Chondrocyte (in vitro differentiated cells): Measurements from ENCODE around the gene ADAT2. TPM values are rescaled to one million over a fixed set of nuclear protein-coding genes. Genes with fewer than 3 reads are reported as not detected.

Experiments
- DNase-seq: peaks from one replicate; pipeline ENCODE4 v3.0.0; 2021; ENCODE audit warnings: mixed read lengths, low spot score
- H3K27ac Mint-ChIP-seq: one replicate; pipeline ENCODE4 v1.8.0; 2021; ENCODE audit warnings: mild to moderate bottlenecking, moderate library complexity, mixed read lengths; ENCODE audit not compliant: unreplicated experiment
- H3K27me3 Mint-ChIP-seq: 2 replicates; pipeline ENCODE4 v1.8.0; 2021; ENCODE audit warnings: low read depth, mixed read lengths
- H3K36me3 Mint-ChIP-seq: 2 replicates; pipeline ENCODE4 v1.8.0; 2021; ENCODE audit warnings: low read depth, mixed read lengths
- H3K4me1 Mint-ChIP-seq: 2 replicates; pipeline ENCODE4 v1.8.0; 2021; ENCODE audit warnings: low read depth, mild to moderate bottlenecking, mixed read lengths
- H3K4me3 Mint-ChIP-seq: one replicate; pipeline ENCODE4 v1.8.0; 2021; ENCODE audit warnings: mild to moderate bottlenecking, moderate library complexity, mixed read lengths; ENCODE audit not compliant: unreplicated experiment
- H3K9me3 Mint-ChIP-seq: 2 replicates; pipeline ENCODE4 v1.8.0; 2021; ENCODE audit warnings: low read depth, mixed read lengths
- total RNA-seq: library from RNA; stranded (reverse); gene quantifications from 3 replicates; pipeline ENCODE4 v1.2.1, GENCODE V29; 2021
- TF ChIP-seq, protein P1 (sequence below): fragments of 200-600 bp; sonication (generic); IDR thresholded peaks from 2 replicates; pipeline ENCODE4 v1.5.0; 2021; ENCODE audit warnings: antibody characterized with exemption, mild to moderate bottlenecking, moderate library complexity

Gene ADAT2
- total RNA-seq, 1 donor from 2014 or later = 3.0 TPM

DNA sequence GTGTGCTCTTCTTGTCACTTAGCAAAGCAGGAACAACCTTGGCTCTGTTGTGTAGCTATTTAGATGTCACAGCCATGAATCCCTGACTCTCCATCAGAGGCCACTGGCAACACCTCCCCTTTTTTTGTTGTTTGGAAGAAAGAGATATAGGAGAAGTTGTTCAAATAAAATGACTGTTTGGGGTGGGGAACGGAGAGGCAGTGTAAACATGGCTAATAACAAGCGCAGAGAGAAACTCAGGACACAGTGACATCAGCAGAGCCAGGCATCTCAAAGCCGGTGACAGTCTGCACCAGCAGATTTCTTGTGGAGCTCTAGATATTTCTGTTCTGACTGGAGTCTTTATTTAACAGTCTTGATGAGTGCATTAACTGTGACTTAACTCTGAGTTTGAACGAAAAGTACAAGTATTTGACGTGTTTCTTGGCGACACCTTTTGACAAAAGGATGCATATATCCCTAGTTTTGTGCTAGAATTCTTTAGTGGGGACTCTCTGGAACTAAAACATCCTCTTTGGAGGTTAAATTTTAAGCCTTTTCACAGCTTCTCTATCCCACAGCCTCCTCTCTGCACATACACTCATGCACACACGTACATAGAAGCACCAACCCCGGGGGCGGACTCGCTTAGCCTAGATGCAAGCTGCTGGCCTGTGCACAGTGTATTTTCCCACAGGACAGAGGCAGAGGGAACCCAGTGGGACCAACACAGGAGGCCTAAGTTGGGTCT, 53.8 kb downstream of the ADAT2 start:
- peaks cover 11% of the 10 kb centered on the region for H3K4me1 Mint-ChIP-seq
- H3K27ac Mint-ChIP-seq = no peak overlapping the region
- DNase-seq = no peak
- no peak overlapping the region for H3K4me3 Mint-ChIP-seq
- H3K36me3 Mint-ChIP-seq = peaks cover 2% of the 10 kb centered on the region
- peaks cover 3% of the 10 kb centered on the region for H3K27me3 Mint-ChIP-seq
- no peaks in the 10 kb centered on the region for H3K9me3 Mint-ChIP-seq
- TF ChIP-seq, protein P1, sequence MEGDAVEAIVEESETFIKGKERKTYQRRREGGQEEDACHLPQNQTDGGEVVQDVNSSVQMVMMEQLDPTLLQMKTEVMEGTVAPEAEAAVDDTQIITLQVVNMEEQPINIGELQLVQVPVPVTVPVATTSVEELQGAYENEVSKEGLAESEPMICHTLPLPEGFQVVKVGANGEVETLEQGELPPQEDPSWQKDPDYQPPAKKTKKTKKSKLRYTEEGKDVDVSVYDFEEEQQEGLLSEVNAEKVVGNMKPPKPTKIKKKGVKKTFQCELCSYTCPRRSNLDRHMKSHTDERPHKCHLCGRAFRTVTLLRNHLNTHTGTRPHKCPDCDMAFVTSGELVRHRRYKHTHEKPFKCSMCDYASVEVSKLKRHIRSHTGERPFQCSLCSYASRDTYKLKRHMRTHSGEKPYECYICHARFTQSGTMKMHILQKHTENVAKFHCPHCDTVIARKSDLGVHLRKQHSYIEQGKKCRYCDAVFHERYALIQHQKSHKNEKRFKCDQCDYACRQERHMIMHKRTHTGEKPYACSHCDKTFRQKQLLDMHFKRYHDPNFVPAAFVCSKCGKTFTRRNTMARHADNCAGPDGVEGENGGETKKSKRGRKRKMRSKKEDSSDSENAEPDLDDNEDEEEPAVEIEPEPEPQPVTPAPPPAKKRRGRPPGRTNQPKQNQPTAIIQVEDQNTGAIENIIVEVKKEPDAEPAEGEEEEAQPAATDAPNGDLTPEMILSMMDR = no peak

GRCh38 chr6:143395699-143396098, 54.8 kb downstream of the ADAT2 start:
- peaks cover 3% of the 10 kb centered on the region for H3K27me3 Mint-ChIP-seq
- no peak overlapping the region for H3K4me3 Mint-ChIP-seq
- TF ChIP-seq, protein P1 = no peak

DNA sequence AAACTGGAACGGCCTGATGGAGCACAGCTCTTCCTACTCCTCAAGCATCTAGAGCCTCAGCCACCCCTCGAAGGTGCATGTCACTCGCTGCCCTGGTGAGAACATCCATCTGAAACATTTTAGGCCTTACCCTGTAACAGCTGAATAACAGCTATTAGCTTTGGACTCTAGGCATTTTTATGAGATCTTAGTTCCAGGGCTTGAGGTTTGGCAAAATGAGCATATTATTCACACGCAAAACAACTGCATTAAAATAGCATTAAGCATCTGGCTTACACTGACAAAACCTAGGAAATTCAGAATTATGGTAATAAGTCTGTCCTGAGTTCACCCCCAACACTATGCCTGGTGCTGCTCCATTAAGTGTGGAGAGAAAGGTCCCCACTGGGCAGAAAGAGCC, 56.1 kb downstream of the ADAT2 start:
- no peak for DNase-seq
- Mint-ChIP-seq H3K4me3 (no peak overlapping the region), H3K4me1 (peaks cover 3% of the 10 kb centered on the region), H3K27me3 (peaks cover 3% of the 10 kb centered on the region), H3K27ac (no peak overlapping the region), H3K9me3 (no peaks in the 10 kb centered on the region), H3K36me3 (peaks cover 2% of the 10 kb centered on the region)
- TF ChIP-seq, protein P1 = no peak

More at GRCh38 chr6:143395699-143396098, 54.8 kb downstream of the ADAT2 start:
- Mint-ChIP-seq H3K27ac (no peak overlapping the region), H3K9me3 (no peaks in the 10 kb centered on the region), H3K4me1 (peaks cover 7% of the 10 kb centered on the region), H3K36me3 (peaks cover 2% of the 10 kb centered on the region)
- no peak for DNase-seq

DNA sequence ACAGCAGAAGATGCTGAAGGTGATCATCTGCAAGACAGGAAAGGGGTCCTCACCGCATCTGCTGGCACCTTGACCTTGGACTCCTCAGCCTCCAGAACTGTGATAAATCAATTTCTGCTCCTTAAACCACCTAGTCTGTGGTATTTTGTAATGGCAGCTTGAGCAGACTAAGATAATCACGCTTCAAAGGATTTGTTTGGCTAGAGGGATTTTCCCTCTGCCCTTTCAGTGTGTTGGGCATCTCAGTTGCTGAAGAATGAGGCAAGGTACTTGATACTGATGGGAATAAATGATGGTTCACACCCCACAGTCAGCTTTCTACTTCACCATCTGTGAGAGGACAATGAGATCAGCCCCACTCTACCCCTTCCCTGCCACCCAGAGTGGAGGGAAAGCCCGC, 60.2 kb downstream of the ADAT2 start:
- Mint-ChIP-seq H3K4me3 (no peak overlapping the region), H3K27ac (no peak overlapping the region), H3K36me3 (peaks cover 3% of the 10 kb centered on the region), H3K27me3 (no peaks in the 10 kb centered on the region), H3K9me3 (no peaks in the 10 kb centered on the region), H3K4me1 (no peaks in the 10 kb centered on the region)
- TF ChIP-seq, protein P1 = no peak
- no peak for DNase-seq

GRCh38 chr6:143385636-143386035, 64.9 kb downstream of the ADAT2 start:
- Mint-ChIP-seq H3K36me3 (peaks cover 3% of the 10 kb centered on the region), H3K27ac (no peak overlapping the region), H3K9me3 (peaks cover 8% of the 10 kb centered on the region), H3K4me1 (no peaks in the 10 kb centered on the region), H3K4me3 (no peak overlapping the region), H3K27me3 (peaks cover 4% of the 10 kb centered on the region)
- no peak for DNase-seq
- TF ChIP-seq, protein P1 = no peak
